ENCODE results near the gene ANKRD11.

DNA sequence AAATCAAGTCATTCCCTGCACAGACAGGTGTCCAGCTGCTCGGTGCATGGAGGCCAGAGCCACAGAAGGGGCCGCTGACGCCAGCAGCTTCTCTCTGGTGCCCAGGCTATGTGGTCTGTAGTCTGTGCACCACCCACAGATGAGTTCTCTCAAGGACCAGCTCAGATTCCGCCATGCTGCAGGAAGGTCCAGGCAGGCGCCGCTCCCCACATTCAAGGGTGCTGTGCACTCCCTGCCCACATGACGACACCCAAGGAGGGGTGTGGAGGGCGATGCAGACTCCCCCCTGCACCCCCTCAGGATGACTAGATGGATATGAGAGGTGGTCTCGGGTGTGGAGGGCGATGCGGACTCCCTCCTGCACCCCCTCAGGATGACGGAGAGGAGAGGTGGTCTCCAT lies 119.0 kb downstream of the ANKRD11 start:
- TF ChIP-seq, protein P1, sequence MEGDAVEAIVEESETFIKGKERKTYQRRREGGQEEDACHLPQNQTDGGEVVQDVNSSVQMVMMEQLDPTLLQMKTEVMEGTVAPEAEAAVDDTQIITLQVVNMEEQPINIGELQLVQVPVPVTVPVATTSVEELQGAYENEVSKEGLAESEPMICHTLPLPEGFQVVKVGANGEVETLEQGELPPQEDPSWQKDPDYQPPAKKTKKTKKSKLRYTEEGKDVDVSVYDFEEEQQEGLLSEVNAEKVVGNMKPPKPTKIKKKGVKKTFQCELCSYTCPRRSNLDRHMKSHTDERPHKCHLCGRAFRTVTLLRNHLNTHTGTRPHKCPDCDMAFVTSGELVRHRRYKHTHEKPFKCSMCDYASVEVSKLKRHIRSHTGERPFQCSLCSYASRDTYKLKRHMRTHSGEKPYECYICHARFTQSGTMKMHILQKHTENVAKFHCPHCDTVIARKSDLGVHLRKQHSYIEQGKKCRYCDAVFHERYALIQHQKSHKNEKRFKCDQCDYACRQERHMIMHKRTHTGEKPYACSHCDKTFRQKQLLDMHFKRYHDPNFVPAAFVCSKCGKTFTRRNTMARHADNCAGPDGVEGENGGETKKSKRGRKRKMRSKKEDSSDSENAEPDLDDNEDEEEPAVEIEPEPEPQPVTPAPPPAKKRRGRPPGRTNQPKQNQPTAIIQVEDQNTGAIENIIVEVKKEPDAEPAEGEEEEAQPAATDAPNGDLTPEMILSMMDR (conservative IDR thresholded peaks at IDR 0.05 in 1 of 2, IDR thresholded peaks at IDR 0.05 in 1 of 2; ENCODE audit: low read depth in 1 of 2, low read length in 2 of 2): no peak
- TF ChIP-seq EZH2 (IDR thresholded peaks at IDR 0.05; ENCODE audit: low read length, missing control alignments): no peak
